Caco-2 (cell line): ENCODE measurements around the gene ASTN2. TPM values are rescaled to one million over a fixed set of nuclear protein-coding genes. Genes with fewer than 3 reads are reported as not detected.

Source experiments
- BruUV-seq: library from RNA; stranded (reverse); fragments of 400-500 nt; replicated peaks from 2 replicates; lab custom pipeline; 2021; lab: Mats Ljungman, UMichigan
- CTCF ChIA-PET: fragments of 300-600 bp; sonication (Branson Sonifier 250); formaldehyde crosslinking; loops from one replicate; lab custom pipeline; 2022; ENCODE audit warnings: antibody characterized with exemption; lab: Charles Lee
- POLR2A ChIA-PET: fragments of 300-600 bp; sonication (Branson Sonifier 250); formaldehyde crosslinking; loops from one replicate; lab custom pipeline; 2022; ENCODE audit warnings: antibody characterized with exemption; lab: Charles Lee
- DNase-seq, 2 experiments: peaks; one replicate each; pipeline versions ENCODE4 v3.0.0 to v3.0.0-alpha.2; 2020 to 2022
- H3K27me3 ChIP-seq: replicated peaks from 2 replicates; pipeline ENCODE4 v1.6.0; 2011; ENCODE audit warnings: low read length; ENCODE audit not compliant: control insufficient read depth, insufficient read depth
- H3K36me3 ChIP-seq: 2 replicates; pipeline ENCODE4 v1.5.1; 2011; ENCODE audit warnings: low read length; ENCODE audit not compliant: control insufficient read depth, insufficient read depth
- H3K4me1 ChIP-seq: fragments of 250-450 bp; sonication (Bioruptor Pico); 2 replicates; pipeline ENCODE4 v1.5.1; 2020; ENCODE audit warnings: mild to moderate bottlenecking
- H3K4me3 ChIP-seq: 2 replicates; pipeline ENCODE4 v1.5.1; 2011; ENCODE audit warnings: low read depth, mild to moderate bottlenecking, control low read depth, low read length
- H3K9me3 ChIP-seq: fragments of 250-450 bp; sonication (Bioruptor Pico); 2 replicates; pipeline ENCODE4 v1.5.1; 2020; ENCODE audit warnings: mild to moderate bottlenecking, moderate library complexity
- H3K27ac Mint-ChIP-seq: one replicate; pipeline ENCODE4 v1.8.0; 2022; ENCODE audit warnings: mixed read lengths; ENCODE audit not compliant: unreplicated experiment
- H3K27me3 Mint-ChIP-seq: one replicate; pipeline ENCODE4 v1.8.0; 2022; ENCODE audit warnings: mixed read lengths; ENCODE audit not compliant: insufficient read depth, unreplicated experiment
- H3K36me3 Mint-ChIP-seq: one replicate; pipeline ENCODE4 v1.8.0; 2022; ENCODE audit warnings: mild to moderate bottlenecking, mixed read lengths; ENCODE audit not compliant: insufficient read depth, unreplicated experiment
- H3K4me1 Mint-ChIP-seq: one replicate; pipeline ENCODE4 v1.8.0; 2022; ENCODE audit warnings: low read depth, mixed read lengths; ENCODE audit not compliant: unreplicated experiment
- H3K4me3 Mint-ChIP-seq: one replicate; pipeline ENCODE4 v1.8.0; 2022; ENCODE audit warnings: mild to moderate bottlenecking, moderate library complexity, mixed read lengths; ENCODE audit not compliant: unreplicated experiment
- H3K9me3 Mint-ChIP-seq: one replicate; pipeline ENCODE4 v1.8.0; 2022; ENCODE audit warnings: mixed read lengths; ENCODE audit not compliant: unreplicated experiment
- CTCF ChIP-seq, 2 experiments: fragments of 200-600 bp in 1 of 2; IDR thresholded peaks; 1 replicate in 1 of 2; 2 replicates in 1 of 2; pipeline versions ENCODE4 v1.5.1 to v1.8.0; 2011 to 2022; ENCODE audit warnings: antibody characterized with exemption in 1 of 2, control low read depth in 1 of 2, inconsistent platforms in 1 of 2, low read depth in 1 of 2, low read length in 1 of 2, mild to moderate bottlenecking in 1 of 2, moderate library complexity in 1 of 2; ENCODE audit not compliant: insufficient read depth in 1 of 2, severe bottlenecking in 1 of 2, unreplicated experiment in 1 of 2
- intact Hi-C: fragments of 100-400 bp; cut with micrococcal nuclease; formaldehyde crosslinking; loops from one replicate; pipeline ENCODE4 v1.10.0; 2022; ENCODE audit not compliant: unreplicated experiment
- total RNA-seq: library from RNA; stranded (reverse); gene quantifications from 2 replicates; pipeline ENCODE4 v1.2.3, GENCODE V29; 2022

Gene ASTN2
- total RNA-seq, 1 experiment from 2014 or later, result 12.7 TPM

- H3K36me3 Mint-ChIP-seq, result no peaks in the 10 kb centered on the region
- no peaks in the 10 kb centered on the region for H3K36me3 ChIP-seq
- no TSS peak for BruUV-seq
- H3K4me3 ChIP-seq, result no peak overlapping the region
- H3K4me3 Mint-ChIP-seq, result no peak overlapping the region
- no peaks in the 10 kb centered on the region for H3K27me3 ChIP-seq
- no peak for DNase-seq
- H3K9me3 Mint-ChIP-seq, result no peaks in the 10 kb centered on the region
- ChIA-PET POLR2A (no interaction called here), CTCF (interaction anchor here (0.8 kb wide), 1 partner anchor 106 kb away, joined by 4 read pairs; no protein-coding TSS in a partner anchor)
- no peak for TF ChIP-seq CTCF (IDR thresholded peaks at IDR 0.05; ENCODE audit: insufficient read depth in 1 of 2, low read depth in 1 of 2, low read length in 1 of 2, severe bottlenecking in 1 of 2, unreplicated experiment in 1 of 2)
- no peaks in the 10 kb centered on the region for H3K4me1 ChIP-seq
- intact Hi-C loops, result no loop called here
- no peak overlapping the region for H3K27ac Mint-ChIP-seq
- no peaks in the 10 kb centered on the region for H3K9me3 ChIP-seq
- H3K27me3 Mint-ChIP-seq, result no peaks in the 10 kb centered on the region
- H3K4me1 Mint-ChIP-seq, result no peaks in the 10 kb centered on the region
Measured at GRCh38 chr9:116380496-116380995, 1034.3 kb downstream of the ASTN2 start.

- Mint-ChIP-seq H3K27me3 (no peaks in the 10 kb centered on the region), H3K27ac (no peak overlapping the region), H3K9me3 (no peaks in the 10 kb centered on the region), H3K4me1 (no peaks in the 10 kb centered on the region), H3K4me3 (no peak overlapping the region), H3K36me3 (no peaks in the 10 kb centered on the region)
- BruUV-seq, result no TSS peak
- Histone ChIP-seq H3K36me3 (no peaks in the 10 kb centered on the region), H3K9me3 (no peaks in the 10 kb centered on the region), H3K4me3 (no peak overlapping the region), H3K4me1 (no peaks in the 10 kb centered on the region), H3K27me3 (no peaks in the 10 kb centered on the region)
- ChIA-PET POLR2A (interaction anchor here (0.5 kb wide), 1 partner anchor 788 kb away, joined by 3 read pairs; no protein-coding TSS in a partner anchor), CTCF (interaction anchor here (0.8 kb wide), 1 partner anchor 105 kb away, joined by 4 read pairs; no protein-coding TSS in a partner anchor)
- intact Hi-C loops, result no loop called here
- TF ChIP-seq CTCF (IDR thresholded peaks at IDR 0.05; ENCODE audit: insufficient read depth in 1 of 2, low read depth in 1 of 2, low read length in 1 of 2, severe bottlenecking in 1 of 2, unreplicated experiment in 1 of 2), result no peak
- DNase-seq, result no peak
Measured at GRCh38 chr9:116379821-116380220, 1035.0 kb downstream of the ASTN2 start.

- ChIA-PET POLR2A (no interaction called here), CTCF (no interaction called here)
- Mint-ChIP-seq H3K27me3 (no peaks in the 10 kb centered on the region), H3K4me1 (no peaks in the 10 kb centered on the region), H3K36me3 (no peaks in the 10 kb centered on the region), H3K9me3 (no peaks in the 10 kb centered on the region), H3K27ac (no peak overlapping the region), H3K4me3 (no peak overlapping the region)
- no peak for DNase-seq
- Histone ChIP-seq H3K4me1 (no peaks in the 10 kb centered on the region), H3K27me3 (no peaks in the 10 kb centered on the region), H3K36me3 (no peaks in the 10 kb centered on the region), H3K4me3 (no peak overlapping the region), H3K9me3 (no peaks in the 10 kb centered on the region)
- TF ChIP-seq CTCF (IDR thresholded peaks at IDR 0.05; ENCODE audit: insufficient read depth in 1 of 2, low read depth in 1 of 2, low read length in 1 of 2, severe bottlenecking in 1 of 2, unreplicated experiment in 1 of 2), result no peak
- intact Hi-C loops, result no loop called here
- no TSS peak for BruUV-seq
Measured at GRCh38 chr9:116378873-116379272, 1036.0 kb downstream of the ASTN2 start.
